HepG2 (cell line): Measurements from ENCODE around the gene CECR2. TPM values are rescaled to one million over a fixed set of nuclear protein-coding genes. Genes with fewer than 3 reads are reported as not detected.

ENCODE experiments used
- ATAC-seq: fragments of 200-7000 bp; cut with Tn5 transposase; 3 replicates; pipeline ENCODE4 v1.9.1; 2020; ENCODE audit warnings: mild to moderate bottlenecking, moderate library complexity
- BruUV-seq: library from RNA; stranded (reverse); fragments of 400-500 nt; replicated peaks from 2 replicates; lab custom pipeline; 2021; lab: Mats Ljungman, UMichigan
- CTCF ChIA-PET: fragments of 300-600 bp; formaldehyde crosslinking; extraction: SDS; loops from one replicate; lab custom pipeline; 2021; ENCODE audit warnings: low total read pairs, inconsistent platforms, low intra/inter-chr PET ratio; lab: Yijun Ruan, JAX
- POLR2A ChIA-PET: fragments of 350-600 bp; sonication (Branson Sonifier 250); formaldehyde crosslinking; loops from one replicate; lab custom pipeline; 2020; ENCODE audit warnings: antibody characterized with exemption, inconsistent platforms; lab: Yijun Ruan, JAX
- DNase-seq: peaks from one replicate; pipeline ENCODE4 v3.0.0-alpha.2; 2015; ENCODE audit warnings: low spot score
- FAIRE-seq: peaks from 3 replicates; lab custom pipeline; 2011; peaks lifted over from hg19 to GRCh38; lab: Jason Lieb, UNC
- H2AFZ ChIP-seq: one replicate; pipeline ENCODE4 v1.6.1; 2011; ENCODE audit warnings: low read length, inconsistent platforms
- H3K27ac ChIP-seq: fragments of 300-600 bp; 3 replicates; pipeline ENCODE4 v1.8.0; 2011; ENCODE audit warnings: mixed run types, mild to moderate bottlenecking, mixed read lengths, low read length, inconsistent platforms; ENCODE audit not compliant: insufficient read depth; ENCODE audit errors: extremely low read length
- H3K27me3 ChIP-seq, 2 experiments: fragments of 200-600 bp in 1 of 2; 2 replicates in 1 of 2; 3 replicates in 1 of 2; pipeline versions ENCODE4 v1.6.0 to v1.8.0; 2011; ENCODE audit warnings: low read length in 2 of 2, mild to moderate bottlenecking in 2 of 2, moderate library complexity in 2 of 2, inconsistent platforms in 1 of 2; ENCODE audit not compliant: insufficient read depth in 2 of 2, control insufficient read depth in 1 of 2
- H3K36me3 ChIP-seq, 2 experiments: fragments of 200-600 bp in 1 of 2; replicated peaks in 1 of 2; 2 replicates in 1 of 2; 3 replicates in 1 of 2; pipeline versions ENCODE4 v1.5.1 to v1.8.0; 2011; ENCODE audit warnings: low read length in 2 of 2, inconsistent platforms in 1 of 2; ENCODE audit not compliant: insufficient read depth in 2 of 2, control insufficient read depth in 1 of 2
- H3K4me1 ChIP-seq: 2 replicates; pipeline ENCODE4 v1.5.1; 2012; ENCODE audit warnings: low read length, inconsistent platforms; ENCODE audit not compliant: insufficient read depth
- H3K4me2 ChIP-seq: 2 replicates; pipeline ENCODE4 v1.6.0; 2011; ENCODE audit warnings: low read depth, low read length, inconsistent platforms
- H3K4me3 ChIP-seq, 3 experiments: fragments of 200-600 bp in 1 of 3; sonication (generic), shearing (Covaris generic) in 1 of 3; replicated peaks in 1 of 3; 2 replicates each; pipeline ENCODE4 v1.5.1; 2011 to 2016; ENCODE audit warnings: low read length in 3 of 3, inconsistent platforms in 2 of 3, low read depth in 2 of 3, mild to moderate bottlenecking in 2 of 3, control low read depth in 1 of 3, mixed read lengths in 1 of 3; ENCODE audit not compliant: insufficient read depth in 1 of 3
- H3K79me2 ChIP-seq: one replicate; pipeline ENCODE4 v1.6.1; 2011; ENCODE audit warnings: low read length, inconsistent platforms; ENCODE audit not compliant: insufficient read depth
- H3K9ac ChIP-seq: 2 replicates; pipeline ENCODE4 v1.6.0; 2011; ENCODE audit warnings: mild to moderate bottlenecking, low read depth, low read length, inconsistent platforms; ENCODE audit not compliant: insufficient read depth
- H3K9me3 ChIP-seq: 2 replicates; pipeline ENCODE4 v1.5.1; 2012; ENCODE audit warnings: mild to moderate bottlenecking, low read length
- H4K20me1 ChIP-seq: 2 replicates; pipeline ENCODE4 v1.6.0; 2011; ENCODE audit warnings: inconsistent platforms, mild to moderate bottlenecking, low read length, moderate library complexity; ENCODE audit not compliant: insufficient read depth
- CEBPG ChIP-seq: IDR thresholded peaks from 2 replicates; pipeline ENCODE4 v1.6.1; 2016
- HOXA3 ChIP-seq: sonication (generic); formaldehyde crosslinking; IDR thresholded peaks from 2 replicates; pipeline ENCODE4 v1.5.0; 2020; ENCODE audit warnings: missing genetic modification reagents
- MAFF ChIP-seq: IDR thresholded peaks from 2 replicates; pipeline ENCODE4 v1.6.1; 2011; ENCODE audit warnings: low read depth, low read length, improper control_type of control experiment
- ZC3H13 ChIP-seq: sonication (generic); formaldehyde crosslinking; IDR thresholded peaks from 2 replicates; pipeline ENCODE4 v1.8.1; 2023; ENCODE audit warnings: mild to moderate bottlenecking, missing genetic modification reagents, moderate library complexity
- ZEB1 ChIP-seq: IDR thresholded peaks from 2 replicates; pipeline ENCODE4 v1.6.1; 2012; ENCODE audit warnings: mild to moderate bottlenecking, low read depth, inconsistent platforms; ENCODE audit not compliant: insufficient replicate concordance
- ZNF33B ChIP-seq: sonication (generic); formaldehyde crosslinking; IDR thresholded peaks from 2 replicates; pipeline ENCODE4 v1.5.1; 2020; ENCODE audit warnings: mild to moderate bottlenecking, missing genetic modification reagents
- ZNF441 ChIP-seq: sonication (generic); formaldehyde crosslinking; IDR thresholded peaks from 2 replicates; pipeline ENCODE4 v1.7.0; 2021; ENCODE audit warnings: missing genetic modification reagents, borderline replicate concordance
- ZNF646 ChIP-seq: sonication (generic); formaldehyde crosslinking; IDR thresholded peaks from 2 replicates; pipeline ENCODE4 v1.9.0; 2021; ENCODE audit warnings: mild to moderate bottlenecking, missing genetic modification reagents
- ZNF710 ChIP-seq: sonication (generic); formaldehyde crosslinking; IDR thresholded peaks from 2 replicates; pipeline ENCODE4 v1.5.0; 2020; ENCODE audit warnings: mild to moderate bottlenecking, missing genetic modification reagents, borderline replicate concordance
- ZXDC ChIP-seq: sonication (generic); formaldehyde crosslinking; IDR thresholded peaks from 2 replicates; pipeline ENCODE4 v1.5.0; 2020; ENCODE audit warnings: mild to moderate bottlenecking, missing genetic modification reagents
- WGBS: methylation state at CpG from one replicate; pipeline ENCODE4 v1.1.6; 2017; ENCODE audit warnings: low lambda C conversion rate; 5-methylcytosine and 5-hydroxymethylcytosine counted together
- in situ Hi-C: cut with HindIII; loops from 2 replicates; pipeline ENCODE4 v1.10.0; 2017; ENCODE audit warnings: low pct_unique_long_range_greater_than_20kb; ENCODE audit not compliant: extremely low pct_ligation_motif_present
- intact Hi-C: fragments of 100-400 bp; cut with micrococcal nuclease; formaldehyde crosslinking; loops from one replicate; pipeline ENCODE4 v1.10.0; 2022; ENCODE audit not compliant: unreplicated experiment
- polyA plus RNA-seq, 8 experiments: library from polyadenylated mRNA; depleted of rRNA in 3 of 8; stranded (reverse) in 7 of 8; unstranded in 1 of 8; fragments of >200 nt; fragmentation: Illumina TruSeq in 4 of 8; extraction: Trizol in 4 of 8; gene quantifications; 2 replicates each; pipeline versions ENCODE4 v1.2.1 to v1.2.3, GENCODE V29; 2011 to 2016; ENCODE audit warnings: low read depth in 4 of 8, missing spikeins in 1 of 8, mixed read lengths in 1 of 8; ENCODE audit not compliant: insufficient read depth in 1 of 8
- total RNA-seq, 5 experiments: library from RNA; depleted of rRNA; stranded (reverse); fragments of >200 nt; fragmentation: Illumina TruSeq; extraction: Trizol; gene quantifications; 2 replicates each; pipeline ENCODE4 v1.2.3, GENCODE V29; 2016; ENCODE audit warnings: low read depth in 1 of 5

Gene CECR2
- total and polyA plus RNA-seq, 2 of the 13 experiments (the other 11 are each of a cell fraction or from before 2014, with no cell fraction given): not detected

GRCh38 chr22:17514084-17514483, 144.8 kb downstream of the CECR2 start:
- no peak overlapping the region for H2AFZ ChIP-seq
- no peak overlapping the region for H3K9ac ChIP-seq
- intact Hi-C loops: no loop called here
- in situ Hi-C loops: no loop called here
- TF ChIP-seq ZNF646 (no peak), MAFF (no peak), ZNF33B (CRISPR knock-in tag) (no peak), ZEB1 (no peak), HOXA3 (no peak), CEBPG (no peak), ZNF441 (CRISPR knock-in tag) (no peak), ZNF710 (CRISPR knock-in tag) (no peak), ZXDC (CRISPR knock-in tag) (no peak), ZC3H13 (CRISPR knock-in tag) (no peak)
- peaks cover 0 to 49% of the 10 kb centered on the region in 2 experiments; a peak in 3 of 5 replicates for H3K27me3 ChIP-seq
- CTCF ChIA-PET: no interaction called here
- no peak overlapping the region for H3K27ac ChIP-seq
- DNase-seq (no peak), ATAC-seq (no peak), FAIRE-seq (no peak)
- POLR2A ChIA-PET: no interaction called here
- WGBS: 28% methylated on average over 7 of the region's 7 CpGs
- no peaks in the 10 kb centered on the region for H3K4me1 ChIP-seq
- no peak overlapping the region for H3K4me3 ChIP-seq
- no peaks in the 10 kb centered on the region for H4K20me1 ChIP-seq
- no peaks in the 10 kb centered on the region for H3K36me3 ChIP-seq
- no peak overlapping the region for H3K4me2 ChIP-seq
- BruUV-seq: no TSS peak
- H3K9me3 ChIP-seq: no peaks in the 10 kb centered on the region
- H3K79me2 ChIP-seq: no peaks in the 10 kb centered on the region
